Pancreas (tissue), 10 donors: Measurements from ENCODE around the gene EDAR. TPM values are rescaled to one million over a fixed set of nuclear protein-coding genes. Genes with fewer than 3 reads are reported as not detected.

ENCODE experiments used
- ATAC-seq, 4 donors: fragments of 200-7000 bp; cut with Tn5 transposase; one replicate each; pipeline versions ENCODE4 v1.8.0 to v1.9.1; 2020; ENCODE audit warnings: mild to moderate bottlenecking in 4 of 4, moderate library complexity in 4 of 4
- DNase-seq, 6 donors: peaks; one replicate each; pipeline ENCODE4 v3.0.0-alpha.2; 2020
- FAIRE-seq: peaks from 2 replicates; lab custom pipeline; 2012; peaks lifted over from hg19 to GRCh38; lab: Jason Lieb, UNC
- H3K27ac ChIP-seq, 4 donors: fragments of 200-600 bp; sonication (generic); 1 replicate in 3 of 4; 2 replicates in 1 of 4; pipeline versions ENCODE4 v1.5.0 to v1.8.0; 2020
- H3K27me3 ChIP-seq, 4 donors: fragments of 200-600 bp; one replicate each; pipeline ENCODE4 v1.8.0; 2021
- H3K36me3 ChIP-seq, 3 donors: fragments of 200-600 bp; sonication (generic) in 1 of 3; one replicate each; pipeline versions ENCODE4 v1.5.0 to v1.8.0; 2020 to 2021
- H3K4me1 ChIP-seq, 3 donors: fragments of 200-600 bp; one replicate each; pipeline ENCODE4 v1.8.0; 2021
- H3K4me3 ChIP-seq, 4 donors: fragments of 200-600 bp; sonication (generic) in 2 of 4; one replicate each; pipeline versions ENCODE4 v1.5.0 to v1.8.0; 2020 to 2021
- H3K9me3 ChIP-seq, 4 donors: fragments of 200-600 bp; one replicate each; pipeline ENCODE4 v1.8.0; 2021
- CTCF ChIP-seq, 4 donors: fragments of 200-600 bp; sonication (generic) in 3 of 4; IDR thresholded peaks; one replicate each; pipeline versions ENCODE4 v1.5.0 to v1.8.0; 2021; ENCODE audit warnings: antibody characterized with exemption in 4 of 4
- WGBS, 2 donors: extraction: QIAGEN DNeasy Blood & Tissue Kit; methylation state at CpG; one replicate each; pipeline ENCODE4 v1.1.7; 2013; 5-methylcytosine and 5-hydroxymethylcytosine counted together
- intact Hi-C, 3 donors: fragments of 100-400 bp; cut with DNase I; formaldehyde crosslinking; loops; one replicate each; pipeline versions ENCODE4 v1.11.1 to v1.14.2; 2022
- polyA plus RNA-seq, 2 donors: library from polyadenylated mRNA; stranded (reverse); fragments of 200-250 nt; gene quantifications; one replicate each; pipeline ENCODE4 v1.2.3, GENCODE V29; 2013
- total RNA-seq, 6 donors: library from RNA; stranded (reverse); fragmentation: NEBNext Ultra II Directional in 4 of 6; extraction: Animal tissue kit (Norgen Biotek cat#: 25700) in 4 of 6; gene quantifications; one replicate each; pipeline versions ENCODE4 v1.2.1 to v1.2.4, GENCODE V29; 2021 to 2023
- donor health status: healthy with polysubstance abuse.
- donor health status: DM: no; HTN: no; CAD: no; lungs with moderate emphysema.
- donor health status: DM: no; HTN: no; CAD: no.
- donor health status: control.
- donor health status: control.
- donor health status: Bipolar disorder and iron deficiency.
- donor health status: DM: yes; HTN: yes; CAD: no.
- donor health status: DM: no; HTN: no; CAD: no.
- donor health status: DM: no; HTN: no; CAD: no.
- donor health status: DM: yes; HTN: yes; CAD: no.

EDAR gene
- total and polyA plus RNA-seq, 8 donors: 0.05 to 0.41 (median 0.12) TPM

- 29 to 32% methylated on average over 14 of the region's 14 CpGs for WGBS, 2 donors
- FAIRE-seq (no peak), ATAC-seq (peak in 2 of 4 donors; percentile 41 to 55), DNase-seq (no peak)
- intact Hi-C loops: no loop called here
- no peak for TF ChIP-seq CTCF (IDR thresholded peaks at IDR 0.05)
- no peaks in the 10 kb centered on the region for H3K27me3 ChIP-seq
- no peaks in the 10 kb centered on the region for H3K9me3 ChIP-seq
- no peaks in the 10 kb centered on the region for H3K36me3 ChIP-seq
- H3K4me1 ChIP-seq: no peaks in the 10 kb centered on the region
- H3K27ac ChIP-seq: no peak overlapping the region
- no peak overlapping the region for H3K4me3 ChIP-seq
Measured at GRCh38 chr2:108916796-108917421, 72.1 kb downstream of the EDAR start.

GRCh38 chr2:108916122-108916795, 72.8 kb downstream of the EDAR start:
- Histone ChIP-seq H3K9me3 (no peaks in the 10 kb centered on the region), H3K4me3 (no peak overlapping the region), H3K27ac (no peak overlapping the region), H3K36me3 (no peaks in the 10 kb centered on the region), H3K27me3 (no peaks in the 10 kb centered on the region), H3K4me1 (no peaks in the 10 kb centered on the region)
- no peak for FAIRE-seq
- 55 to 57% methylated on average over 15 of the region's 15 CpGs for WGBS, 2 donors
- no peak for TF ChIP-seq CTCF (IDR thresholded peaks at IDR 0.05)
- no peak for ATAC-seq
- no peak for DNase-seq
- intact Hi-C loops: no loop called here

DNA sequence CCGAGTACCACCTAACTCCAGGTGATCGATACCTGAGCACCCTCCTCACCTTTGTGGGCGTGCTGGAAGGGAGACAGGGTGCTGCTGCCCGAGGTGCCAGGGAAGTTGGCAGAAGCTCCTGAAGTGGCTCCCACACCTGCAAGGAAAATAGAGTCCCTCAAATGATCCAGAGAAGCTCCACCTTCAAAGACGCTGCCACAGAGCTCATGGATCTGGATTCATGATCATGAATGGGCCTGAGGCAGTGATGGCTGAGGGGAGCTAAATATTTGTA, 76.5 kb downstream of the EDAR start:
- Histone ChIP-seq H3K9me3 (no peaks in the 10 kb centered on the region), H3K4me3 (no peak overlapping the region), H3K27me3 (no peaks in the 10 kb centered on the region), H3K27ac (no peak overlapping the region), H3K4me1 (no peaks in the 10 kb centered on the region), H3K36me3 (no peaks in the 10 kb centered on the region)
- FAIRE-seq (no peak), ATAC-seq (no peak), DNase-seq (no peak)
- intact Hi-C loops: no loop called here
- TF ChIP-seq CTCF (IDR thresholded peaks at IDR 0.05): no peak
- 68 to 82% methylated on average over 5 of the region's 5 CpGs for WGBS, 2 donors

DNA sequence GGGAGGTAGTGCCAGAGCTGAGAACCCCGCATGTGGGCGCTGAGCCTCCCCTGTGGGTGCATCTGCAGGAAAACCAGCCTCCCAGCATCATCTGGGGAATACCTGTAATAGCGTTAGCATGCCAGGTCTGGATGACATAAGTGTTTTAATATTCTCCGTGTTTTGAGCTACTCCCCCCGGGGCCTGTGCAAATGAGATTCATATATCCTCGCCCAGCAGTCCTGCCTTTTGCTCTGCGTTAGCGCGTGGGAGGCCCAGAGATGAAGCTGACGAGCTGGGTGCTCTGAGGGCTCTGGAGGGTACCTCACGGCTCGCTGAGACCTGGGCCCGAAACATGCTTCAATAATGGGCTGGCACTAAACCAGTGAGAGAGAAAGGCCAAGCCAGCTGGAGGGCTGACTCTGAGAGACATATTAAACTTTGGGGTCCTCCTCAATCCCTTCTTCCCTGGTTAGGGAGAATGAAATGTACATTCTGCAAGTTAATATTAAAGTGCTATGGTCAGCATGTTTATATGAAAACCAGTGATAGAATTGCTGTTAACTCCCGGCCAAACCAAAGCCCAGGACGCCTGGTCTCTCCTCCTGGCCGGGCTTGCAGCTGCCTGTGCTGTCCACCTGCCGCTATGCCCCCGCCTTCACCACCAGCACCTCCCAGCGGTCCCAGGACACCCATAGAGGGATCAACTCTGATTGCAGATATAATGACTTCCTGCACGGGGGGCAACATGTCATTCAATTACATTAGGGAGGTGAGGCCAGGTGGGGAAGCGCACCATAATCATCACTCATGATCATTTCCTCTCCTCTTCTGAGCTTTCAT, 77.0 kb downstream of the EDAR start:
- DNase-seq: no peak

More for the DNA sequence above, 77.0 kb downstream of the EDAR start:
- Histone ChIP-seq H3K27me3 (no peaks in the 10 kb centered on the region), H3K4me1 (no peaks in the 10 kb centered on the region), H3K9me3 (no peaks in the 10 kb centered on the region), H3K36me3 (no peaks in the 10 kb centered on the region), H3K4me3 (no peak overlapping the region), H3K27ac (no peak overlapping the region)
- FAIRE-seq (no peak), ATAC-seq (no peak)
- 73 to 78% methylated on average over 21 of the region's 21 CpGs for WGBS, 2 donors
- no peak for TF ChIP-seq CTCF (IDR thresholded peaks at IDR 0.05)
- intact Hi-C loops: no loop called here
